Ammon's horn (tissue), 1 donor: Measurements from ENCODE around the gene NAT8.
"Not testable (repeated sequence)": the region's sequence is repeated elsewhere in the genome, so short reads cannot be mapped to it uniquely, and the experiment has no call there.

Source experiments
- DNase-seq: peaks from one replicate; pipeline ENCODE4 v3.0.0-alpha.2; 2016; ENCODE audit warnings: low spot score

Gene NAT8

DNA sequence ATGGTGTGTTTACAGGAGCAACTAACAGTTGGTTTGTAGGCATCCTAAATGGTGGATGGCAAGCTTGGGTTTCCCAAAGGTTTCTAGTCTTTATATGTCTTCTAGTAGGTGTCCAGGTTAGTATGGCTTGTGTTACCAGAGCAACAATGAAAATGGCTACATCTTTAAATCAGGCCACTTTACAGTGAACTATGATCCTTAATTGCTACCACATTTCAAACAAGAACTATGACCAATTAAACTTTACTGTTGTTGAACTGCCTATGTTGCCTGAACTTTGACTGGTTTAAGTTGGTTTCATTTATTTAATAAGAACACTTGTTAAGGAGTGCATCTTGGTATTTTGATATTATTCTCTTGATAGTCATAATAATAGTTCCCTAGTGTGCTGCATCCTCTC, 5.2 kb downstream of the NAT8 start:
- DNase-seq, result not testable (repeated sequence)

DNA sequence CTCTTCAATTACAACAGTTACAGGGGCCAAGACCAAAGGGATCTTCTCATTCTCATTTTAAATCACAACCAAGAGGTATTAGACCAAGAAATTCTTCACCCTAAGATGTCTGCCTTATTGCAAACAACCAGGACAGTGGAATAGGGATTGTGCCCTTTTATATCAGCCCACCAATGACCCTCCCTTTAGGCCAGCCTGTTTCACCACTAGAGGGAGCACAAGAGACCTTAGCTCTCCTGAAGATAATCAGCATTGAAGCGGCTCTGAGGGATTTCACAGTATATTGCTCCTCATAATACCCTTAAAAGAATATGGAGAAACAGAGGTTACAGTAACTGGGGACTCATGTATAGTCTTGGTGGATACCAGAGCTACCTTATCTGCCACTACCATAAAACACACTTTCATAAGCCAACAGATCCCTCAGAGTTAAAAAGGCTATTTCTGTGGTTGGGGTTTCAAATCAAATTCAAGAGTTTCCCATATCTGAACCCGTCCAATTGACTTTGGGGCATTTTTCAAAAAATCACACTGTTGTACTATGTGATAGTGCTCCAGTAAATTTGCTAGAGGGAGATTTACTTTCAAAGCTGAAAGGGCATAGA, 11.5 kb downstream of the NAT8 start:
- DNase-seq, result not testable (repeated sequence)

DNA sequence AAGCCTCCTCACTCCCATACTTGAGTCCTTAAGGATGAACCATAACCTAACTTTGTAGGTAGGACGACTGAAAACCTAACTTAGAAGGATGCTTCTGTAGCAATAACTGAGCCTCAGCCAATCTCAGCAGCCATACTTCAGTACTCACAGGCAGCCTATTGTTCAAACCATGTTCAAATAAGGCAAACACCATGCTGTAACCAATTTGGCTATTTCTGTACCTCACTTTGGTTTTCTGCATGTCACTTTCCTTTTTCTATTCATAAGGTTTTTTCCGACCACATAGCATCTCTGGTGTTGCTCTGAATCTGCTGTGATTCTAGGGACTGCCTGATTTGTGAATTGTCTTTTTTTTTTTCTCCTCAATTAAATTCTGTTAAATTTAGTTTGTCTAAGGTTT, 13.7 kb downstream of the NAT8 start:
- DNase-seq, result not testable (repeated sequence)

DNA sequence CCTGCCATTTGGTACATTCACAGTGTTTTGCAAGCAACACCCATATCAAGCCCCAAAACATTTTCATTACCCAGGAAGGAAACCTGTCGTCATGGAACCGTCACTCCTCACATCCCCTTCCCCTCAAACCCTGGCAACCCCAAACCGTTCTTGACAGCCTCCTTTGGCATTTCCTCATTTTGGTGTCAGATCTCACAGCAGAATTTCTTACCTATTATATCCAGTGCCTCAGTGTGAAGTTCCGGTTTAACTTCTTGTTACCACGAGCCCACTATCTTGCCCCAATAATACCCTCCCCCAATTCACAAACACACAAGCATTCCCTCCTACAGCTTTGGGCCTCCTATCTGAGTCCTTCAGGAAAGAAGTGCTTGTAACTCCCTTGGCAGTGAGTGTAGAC, 16.0 kb downstream of the NAT8 start:
- not testable (repeated sequence) for DNase-seq

DNA sequence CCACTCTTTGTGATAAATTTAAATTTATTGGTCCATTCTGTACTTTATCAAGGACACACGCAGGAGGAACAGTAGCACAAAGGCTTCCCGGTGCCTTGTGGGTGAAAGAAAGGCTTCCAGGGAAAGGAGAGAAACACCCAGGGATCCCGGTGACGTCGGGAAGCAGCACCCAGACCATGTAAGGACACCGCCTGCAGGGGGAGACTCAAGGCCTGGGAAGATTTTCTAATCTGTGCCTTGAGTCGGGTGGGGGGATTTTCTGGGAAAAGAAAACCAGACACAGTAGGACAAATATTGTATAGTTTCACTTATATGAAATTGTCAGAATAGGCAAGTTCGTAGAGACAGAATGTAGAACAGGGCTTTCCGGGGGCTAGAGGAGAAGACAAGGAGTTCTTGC, 17.6 kb downstream of the NAT8 start:
- not testable (repeated sequence) for DNase-seq

DNA sequence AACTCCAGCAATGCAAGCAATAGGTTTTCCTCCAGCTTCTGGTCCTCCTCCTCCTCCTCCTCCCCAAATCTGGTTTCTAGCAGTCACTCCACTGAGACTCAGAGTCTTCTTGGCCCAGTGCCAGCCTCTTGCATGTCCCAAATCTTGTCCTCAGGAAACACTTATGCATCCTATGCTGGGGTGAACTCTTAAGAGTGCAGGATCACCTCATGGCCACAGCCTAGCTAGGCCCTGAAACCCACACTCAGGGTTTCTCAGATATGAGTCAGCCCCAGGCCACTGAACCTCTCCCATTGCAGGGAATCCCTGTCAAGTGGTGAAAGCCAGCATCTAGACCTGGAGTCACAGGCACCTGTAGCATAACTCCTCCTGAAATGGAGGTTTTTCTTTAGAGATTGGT, 18.2 kb downstream of the NAT8 start:
- not testable (repeated sequence) for DNase-seq

DNA sequence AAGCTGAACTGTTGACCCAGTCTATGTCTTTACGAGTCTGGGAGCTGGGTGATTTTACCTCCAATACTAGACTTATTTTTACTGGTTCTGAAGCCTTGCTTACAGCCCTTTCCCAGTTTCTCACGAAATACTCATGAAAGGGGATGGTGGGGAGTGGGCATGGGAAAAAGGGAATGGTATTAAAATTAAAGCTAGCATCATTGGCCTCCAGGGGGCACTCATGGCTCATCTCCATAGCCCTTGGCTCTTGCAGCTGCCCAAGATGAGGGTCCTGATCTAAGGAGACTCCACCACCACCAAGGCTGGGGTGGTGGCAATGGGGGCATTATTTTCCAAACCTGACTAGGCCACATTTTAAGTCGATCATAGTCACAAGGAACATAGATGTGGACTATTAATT, 22.3 kb downstream of the NAT8 start:
- DNase-seq, result not testable (repeated sequence)

DNA sequence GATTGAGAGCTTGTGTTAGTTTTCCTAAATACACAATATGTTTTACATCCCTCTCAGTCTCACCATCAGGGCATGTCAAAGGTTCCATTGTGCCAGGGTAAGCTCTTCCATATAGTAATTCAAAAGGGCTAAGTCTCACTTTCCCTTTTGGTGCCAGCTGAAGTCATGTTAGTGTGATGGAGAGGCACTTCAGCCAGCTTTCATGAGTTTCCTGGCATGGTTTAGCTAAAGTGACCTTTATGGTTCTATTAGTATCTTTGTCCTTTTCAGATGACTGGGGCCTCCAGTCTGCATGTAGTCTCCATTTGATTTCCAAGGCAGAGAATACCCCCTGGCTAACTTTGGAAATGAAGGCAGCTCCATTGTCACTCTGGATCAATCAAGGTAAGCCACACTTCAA, 27.2 kb downstream of the NAT8 start:
- no peak for DNase-seq

DNA sequence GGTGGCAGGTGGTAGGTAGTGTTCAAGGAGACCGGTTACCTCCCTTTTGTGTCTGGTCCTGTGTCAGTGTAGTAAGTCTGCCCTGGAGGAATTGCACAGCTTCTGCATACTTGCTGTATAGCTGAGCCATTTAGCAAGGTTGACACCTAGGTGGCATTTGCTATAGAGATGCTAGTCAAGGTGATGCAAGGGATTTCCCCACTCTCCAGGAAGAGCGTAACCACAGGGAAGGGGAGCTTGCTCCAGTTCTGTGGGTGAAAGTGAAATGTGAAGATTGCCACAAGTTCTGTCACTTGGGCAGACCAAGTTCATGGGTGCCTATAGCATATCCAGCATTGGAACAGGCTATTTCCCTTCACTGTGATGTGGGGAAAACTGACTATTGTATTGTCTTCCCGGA, 28.1 kb downstream of the NAT8 start:
- DNase-seq, result no peak

DNA sequence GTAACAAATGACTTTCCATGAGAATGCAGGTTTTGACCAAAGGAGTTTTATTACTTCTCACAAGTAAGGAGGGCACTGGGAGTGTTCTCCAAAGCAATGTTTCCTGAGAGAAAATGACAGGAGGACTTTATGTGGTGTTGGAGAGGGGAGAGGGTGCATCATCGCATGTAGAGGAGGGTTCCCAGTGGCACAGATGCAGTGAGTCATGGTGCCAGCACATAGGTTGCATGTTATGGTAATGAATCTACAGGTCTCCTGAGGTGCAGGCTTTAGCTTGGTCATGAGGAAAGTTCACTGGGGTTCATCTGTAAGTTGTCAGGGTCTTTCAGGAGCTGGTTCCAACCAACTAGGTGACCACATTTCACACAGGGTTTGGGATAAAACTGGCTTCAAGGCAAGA, 30.4 kb downstream of the NAT8 start:
- DNase-seq, result no peak

DNA sequence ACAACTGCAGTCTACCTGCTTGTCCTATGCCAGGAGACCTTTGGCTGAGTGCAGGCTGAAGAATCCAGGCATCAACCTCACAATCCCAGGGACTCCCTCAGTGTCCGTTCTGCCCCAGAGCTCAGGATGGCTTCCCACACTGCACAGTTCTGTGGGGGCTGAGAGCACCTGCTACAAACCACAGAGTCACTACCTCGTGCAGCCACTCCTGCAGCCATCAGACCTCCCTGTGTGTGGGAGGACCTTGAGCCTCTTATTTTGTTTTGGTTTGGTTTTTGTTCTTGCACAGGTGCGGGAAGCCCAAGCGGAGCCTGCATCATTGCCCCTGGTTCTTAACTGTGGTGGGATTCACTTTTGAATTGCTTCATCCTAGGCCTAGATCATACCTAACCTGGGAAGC, 31.0 kb downstream of the NAT8 start:
- no peak for DNase-seq

DNA sequence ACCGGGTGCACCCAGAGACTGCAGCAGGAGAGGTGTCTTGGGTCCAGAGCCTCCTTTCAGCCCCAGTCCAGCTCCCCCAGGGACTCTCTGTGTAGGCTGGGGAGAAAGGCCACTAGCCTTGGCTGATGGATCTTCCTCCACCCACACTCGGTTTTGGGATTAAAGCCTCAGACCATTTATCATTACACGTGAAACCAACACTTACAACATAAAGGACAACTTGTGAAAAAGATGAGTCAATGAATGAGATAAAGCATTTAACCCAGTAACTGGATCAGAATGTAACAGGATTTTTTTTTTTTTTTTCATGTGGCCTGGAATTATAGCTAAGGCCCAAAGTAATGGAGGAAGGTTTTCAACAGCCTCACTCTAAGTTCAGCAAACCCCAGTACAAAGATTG, 32.1 kb downstream of the NAT8 start:
- DNase-seq, result no peak

DNA sequence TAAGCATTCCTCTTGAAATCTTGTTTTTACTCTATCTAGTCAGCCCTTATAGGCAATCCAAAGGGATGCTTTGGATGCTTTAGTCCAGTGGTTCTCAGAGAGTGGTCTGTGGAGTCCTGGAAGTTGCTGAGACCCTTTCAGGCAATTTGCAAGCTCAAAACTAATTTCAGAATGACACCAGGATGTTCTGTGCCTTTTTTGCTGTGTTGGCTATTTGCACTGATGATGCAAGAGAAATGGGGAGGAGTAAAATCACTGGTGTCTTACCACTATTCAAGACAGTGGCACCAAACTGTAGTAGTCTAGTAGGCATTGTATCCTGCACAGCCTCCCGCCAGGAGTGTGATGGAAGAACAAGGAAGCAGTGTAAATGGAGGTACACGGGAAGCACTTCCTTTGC, 37.6 kb downstream of the NAT8 start:
- DNase-seq, result not testable (repeated sequence)

DNA sequence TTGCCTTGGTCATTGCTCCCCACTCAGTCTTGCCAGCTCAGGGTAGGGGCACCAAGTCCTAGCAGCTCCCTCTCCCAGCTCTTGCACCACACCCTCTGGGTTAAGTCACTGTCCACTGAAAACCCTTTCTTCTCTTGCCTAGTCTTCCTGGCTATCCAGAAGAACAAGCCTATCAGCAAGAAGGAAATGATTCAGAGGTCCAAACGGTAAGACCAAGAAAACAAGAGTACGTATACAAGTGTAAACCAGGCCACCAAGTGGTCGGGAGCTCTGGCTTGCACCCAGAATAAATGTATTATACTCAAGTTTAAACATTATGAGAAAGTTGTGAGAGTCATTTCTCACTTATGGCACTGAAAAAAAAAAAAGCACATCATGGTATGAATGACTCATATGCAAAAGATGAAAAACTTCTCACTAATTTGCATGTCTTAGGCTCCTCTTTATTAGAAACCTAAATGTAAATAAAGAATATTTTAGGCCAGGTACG, 39.1 kb downstream of the NAT8 start:
- not testable (repeated sequence) for DNase-seq

DNA sequence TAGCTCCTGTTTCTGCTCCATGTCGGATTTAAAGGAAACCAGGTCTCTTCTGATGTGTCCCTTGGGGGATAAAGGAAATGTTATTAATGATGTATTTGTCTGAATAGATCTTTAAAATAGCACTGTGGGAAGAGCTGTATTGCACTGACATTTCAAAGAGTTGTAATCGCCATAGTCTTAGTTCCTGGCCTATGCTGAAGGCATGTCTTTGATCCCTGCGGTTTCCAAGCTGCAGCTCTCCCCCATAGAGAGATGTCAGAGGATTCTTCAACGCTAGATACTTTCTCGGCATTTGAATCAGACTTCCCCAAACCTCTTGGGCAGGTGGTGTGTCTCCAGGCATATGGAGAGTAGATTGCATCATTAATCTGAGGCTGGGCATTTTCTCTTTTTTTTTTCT, 40.4 kb downstream of the NAT8 start:
- no peak for DNase-seq

DNA sequence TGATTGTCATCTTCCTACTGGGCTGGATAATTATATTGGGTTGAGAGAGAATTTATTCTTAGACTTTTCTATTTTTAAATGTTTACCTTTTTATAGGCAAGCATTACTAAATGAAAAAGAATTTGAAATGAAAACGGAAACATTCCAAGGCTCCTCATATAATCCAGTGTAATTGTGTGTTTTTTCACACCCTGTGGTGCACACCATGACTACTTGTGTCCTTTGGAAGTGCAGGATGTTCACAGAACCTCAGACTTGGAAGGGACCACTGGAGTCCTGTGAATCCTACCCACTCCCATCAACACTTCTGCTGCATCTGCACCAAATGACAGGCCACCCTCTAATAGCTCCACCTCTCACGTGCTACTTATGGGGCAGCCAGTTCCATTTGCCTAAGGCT, 48.0 kb downstream of the NAT8 start:
- no peak for DNase-seq

DNA sequence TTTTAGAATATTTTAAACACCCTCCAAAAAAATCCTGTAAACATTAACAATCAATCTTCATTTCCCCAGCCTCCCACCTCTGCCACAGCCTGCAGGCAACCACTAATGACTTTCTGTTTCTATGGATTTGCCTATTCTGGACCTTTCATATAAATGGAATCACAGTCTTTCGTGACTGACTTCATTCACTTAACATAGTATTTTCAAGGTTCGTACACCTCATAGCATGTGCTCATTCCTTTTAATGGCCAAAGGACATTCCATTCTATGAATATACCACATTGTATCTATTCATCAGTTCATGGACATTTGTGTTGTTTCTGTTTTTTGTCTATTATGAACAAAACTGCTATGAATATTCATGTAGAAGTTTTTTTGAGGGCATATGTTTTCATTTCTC, 48.5 kb downstream of the NAT8 start:
- no peak for DNase-seq
